Cortex of kidney (tissue), 1 donor: Measurements from ENCODE around the gene DCD.
"Not testable (repeated sequence)": the region's sequence is repeated elsewhere in the genome, so short reads cannot be mapped to it uniquely, and the experiment has no call there.

Experiments
- DNase-seq: peaks from one replicate; lab custom pipeline; 2025; lab: John Stamatoyannopoulos, UW

The DCD gene

GRCh38 chr12:54653025-54653424 lies 4.9 kb upstream of the DCD start:
- no peak for DNase-seq

GRCh38 chr12:54650889-54651288 lies 2.7 kb upstream of the DCD start:
- DNase-seq: no peak

- no peak for DNase-seq
Measured at GRCh38 chr12:54650409-54650808, 2.2 kb upstream of the DCD start.

- DNase-seq: no peak
Measured at GRCh38 chr12:54649825-54650224, 1.7 kb upstream of the DCD start.

- no peak for DNase-seq
Measured at GRCh38 chr12:54641554-54641953, 6.6 kb downstream of the DCD start.

GRCh38 chr12:54641089-54641488 lies 7.1 kb downstream of the DCD start:
- no peak for DNase-seq

GRCh38 chr12:54639112-54639511 lies 9.1 kb downstream of the DCD start:
- not testable (repeated sequence) for DNase-seq

- no peak for DNase-seq
Measured at GRCh38 chr12:54634795-54635194, 13.4 kb downstream of the DCD start, which contains the start of gene LACRT. Gene LACRT (minus strand): TSS chr12:54634895. CDS start chr12:54634841, 54 bp downstream.

- no peak for DNase-seq
Measured at GRCh38 chr12:54631988-54632728, 16.0 kb downstream of the DCD start.

GRCh38 chr12:54631551-54631950 lies 16.6 kb downstream of the DCD start:
- no peak for DNase-seq

- DNase-seq: no peak
Measured at GRCh38 chr12:54629925-54630324, 18.2 kb downstream of the DCD start.

GRCh38 chr12:54628186-54628846 lies 19.8 kb downstream of the DCD start:
- no peak for DNase-seq

- DNase-seq: no peak
Measured at GRCh38 chr12:54627304-54627703, 20.9 kb downstream of the DCD start.

GRCh38 chr12:54625598-54625997 lies 22.6 kb downstream of the DCD start:
- DNase-seq: no peak

GRCh38 chr12:54624315-54625279 lies 23.6 kb downstream of the DCD start:
- DNase-seq: no peak

- DNase-seq: no peak
Measured at GRCh38 chr12:54622463-54623183, 25.5 kb downstream of the DCD start.

- DNase-seq: no peak
Measured at GRCh38 chr12:54616933-54617680, 31.1 kb downstream of the DCD start.

- no peak for DNase-seq
Measured at GRCh38 chr12:54612225-54612750, 35.9 kb downstream of the DCD start.

- no peak for DNase-seq
Measured at GRCh38 chr12:54611715-54612149, 36.4 kb downstream of the DCD start.

- DNase-seq: no peak
Measured at GRCh38 chr12:54608769-54609168, 39.4 kb downstream of the DCD start.

- DNase-seq: no peak
Measured at GRCh38 chr12:54608156-54608555, 40.0 kb downstream of the DCD start.
